GM19468 (cell line): ENCODE data around the gene OR6M1.

Source experiments
- ATAC-seq: cut with Tn5 transposase; IDR thresholded peaks from one replicate; pipeline ENCODE4 v1.9.1; 2021; ENCODE audit warnings: mild to moderate bottlenecking, moderate library complexity, moderate number of reproducible peaks; ENCODE audit not compliant: unreplicated experiment; ENCODE audit errors: extremely low read depth

Gene OR6M1

GRCh38 chr11:123806249-123806648 lies at the start of gene OR6M1:
TSS of gene OR6M1 (minus strand) at chr11:123806349. CDS start at chr11:123806349, 0 bp downstream.
- no peak for ATAC-seq

GRCh38 chr11:123853038-123853437 lies 46.9 kb upstream of the OR6M1 start:
- no peak for ATAC-seq

GRCh38 chr11:123852321-123852720 lies 46.2 kb upstream of the OR6M1 start:
- ATAC-seq: no peak

- no peak for ATAC-seq
Measured at GRCh38 chr11:123851110-123851509, 45.0 kb upstream of the OR6M1 start.

GRCh38 chr11:123841174-123841573 lies 35.0 kb upstream of the OR6M1 start:
- no peak for ATAC-seq

- ATAC-seq: no peak
Measured at GRCh38 chr11:123839131-123839530, 33.0 kb upstream of the OR6M1 start.

- ATAC-seq: no peak
Measured at GRCh38 chr11:123838659-123839058, 32.5 kb upstream of the OR6M1 start.

GRCh38 chr11:123838199-123838598 lies 32.0 kb upstream of the OR6M1 start:
- ATAC-seq: no peak

- ATAC-seq: no peak
Measured at GRCh38 chr11:123833095-123833494, 26.9 kb upstream of the OR6M1 start.

GRCh38 chr11:123829745-123830144 lies 23.6 kb upstream of the OR6M1 start:
- ATAC-seq: no peak

GRCh38 chr11:123822599-123822998 lies 16.4 kb upstream of the OR6M1 start:
- no peak for ATAC-seq

GRCh38 chr11:123822032-123822431 lies 15.9 kb upstream of the OR6M1 start:
- ATAC-seq: no peak

- ATAC-seq: no peak
Measured at GRCh38 chr11:123815122-123815521, 9.0 kb upstream of the OR6M1 start.

GRCh38 chr11:123801765-123802164 lies 4.4 kb downstream of the OR6M1 start:
- ATAC-seq: no peak

GRCh38 chr11:123800036-123800435 lies 6.1 kb downstream of the OR6M1 start:
- ATAC-seq: no peak

GRCh38 chr11:123799438-123799837 lies 6.7 kb downstream of the OR6M1 start:
- ATAC-seq: no peak

GRCh38 chr11:123798513-123799252 lies 7.5 kb downstream of the OR6M1 start:
- no peak for ATAC-seq

- no peak for ATAC-seq
Measured at GRCh38 chr11:123798079-123798478, 8.1 kb downstream of the OR6M1 start.

GRCh38 chr11:123797541-123797940 lies 8.6 kb downstream of the OR6M1 start:
- ATAC-seq: no peak

GRCh38 chr11:123797114-123797513 lies 9.0 kb downstream of the OR6M1 start:
- ATAC-seq: no peak

- no peak for ATAC-seq
Measured at GRCh38 chr11:123796226-123796625, 9.9 kb downstream of the OR6M1 start.

- ATAC-seq: no peak
Measured at GRCh38 chr11:123783536-123783935, 22.6 kb downstream of the OR6M1 start.
